NAMALWA (cell line): Measurements from ENCODE around the gene PHF21A.

ENCODE experiments used
- DNase-seq: peaks from one replicate; pipeline ENCODE4 v3.0.0-alpha.2; 2015; ENCODE audit warnings: low spot score

PHF21A gene

DNA sequence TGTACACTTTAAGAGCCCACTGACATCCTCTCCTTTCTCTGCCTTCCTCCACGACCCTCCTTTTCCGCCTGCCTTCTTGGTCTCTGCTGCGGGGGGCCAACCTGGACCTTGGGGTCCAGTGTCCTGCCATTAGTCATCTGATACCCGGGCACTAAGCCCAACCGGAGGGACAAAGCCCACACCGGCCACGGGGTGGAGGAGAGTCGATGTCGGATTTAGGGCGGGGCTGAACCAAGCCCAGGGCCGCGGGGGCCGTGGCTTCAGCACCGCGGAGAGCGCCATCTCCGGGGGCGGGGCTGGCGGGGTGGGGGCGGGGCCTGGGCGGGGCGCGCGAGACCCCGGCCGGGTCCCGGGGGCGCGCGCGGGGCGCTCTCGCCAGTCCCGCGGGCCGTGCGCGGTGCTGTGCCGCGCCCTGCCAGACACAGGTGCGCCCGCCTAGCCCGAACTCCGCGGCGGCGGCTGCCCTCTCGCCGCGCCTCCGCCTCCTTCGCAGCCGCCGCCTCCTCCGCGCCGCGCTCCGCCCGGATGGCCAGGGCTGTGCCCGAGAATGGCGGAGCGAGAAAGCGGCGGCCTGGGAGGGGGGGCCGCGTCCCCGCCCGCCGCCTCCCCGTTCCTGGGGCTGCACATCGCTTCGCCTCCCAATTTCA is 235.9 kb downstream of the PHF21A start, which contains the start of gene MAPK8IP1:
MAPK8IP1 (plus strand) TSS at position 378 of the 647 bp plus-strand sequence; CDS start at position 548, 170 bp downstream.
- DNase-seq, result peak; percentile 65

- DNase-seq, result no peak
Measured at GRCh38 chr11:45884596-45885185, 236.6 kb downstream of the PHF21A start.
